CD8-positive, alpha-beta memory T cell (primary cell): Measurements from ENCODE around the gene THPO. TPM values are rescaled to one million over a fixed set of nuclear protein-coding genes. Genes with fewer than 3 reads are reported as not detected.
A peak's percentile ranks its signal among the peaks of the same experiment; 100 is the strongest.

Experiments
- CTCF ChIA-PET: fragments of 350-600 bp; sonication (Branson Sonifier 250); formaldehyde crosslinking; loops from one replicate; lab custom pipeline; 2021; ENCODE audit warnings: antibody characterized with exemption; lab: Charles Lee
- POLR2A ChIA-PET: fragments of 350-600 bp; sonication (Branson Sonifier 250); formaldehyde crosslinking; loops from one replicate; lab custom pipeline; 2021; ENCODE audit warnings: antibody characterized with exemption; lab: Charles Lee
- DNase-seq, 5 donors: peaks; one replicate each; pipeline versions ENCODE4 v3.0.0 to v3.0.0-alpha.2; 2020 to 2022; ENCODE audit warnings: mixed read lengths in 1 of 5
- H3K27ac ChIP-seq: one replicate; pipeline ENCODE4 v1.7.0; 2013; ENCODE audit warnings: low read depth, mild to moderate bottlenecking, low read length, moderate library complexity
- H3K27me3 ChIP-seq: 2 replicates; pipeline ENCODE4 v1.7.0; 2013; ENCODE audit warnings: low read length, mild to moderate bottlenecking; ENCODE audit not compliant: insufficient read depth, poor library complexity, severe bottlenecking
- H3K36me3 ChIP-seq: 2 replicates; pipeline ENCODE4 v1.7.0; 2013; ENCODE audit warnings: mild to moderate bottlenecking, low read length, moderate library complexity; ENCODE audit not compliant: insufficient read depth
- H3K4me1 ChIP-seq: 2 replicates; pipeline ENCODE4 v1.7.0; 2013; ENCODE audit warnings: mild to moderate bottlenecking, low read length, moderate library complexity; ENCODE audit not compliant: insufficient read depth
- H3K4me3 ChIP-seq: 2 replicates; pipeline ENCODE4 v1.7.0; 2013; ENCODE audit warnings: mild to moderate bottlenecking, low read length
- H3K9me3 ChIP-seq: 2 replicates; pipeline ENCODE4 v1.7.0; 2013; ENCODE audit warnings: mild to moderate bottlenecking, low read length
- H3K27ac Mint-ChIP-seq, 8 donors: one replicate each; pipeline ENCODE4 v1.8.0; 2020 to 2021; ENCODE audit warnings: mixed read lengths in 8 of 8, mild to moderate bottlenecking in 6 of 8, inconsistent platforms in 3 of 8, moderate library complexity in 3 of 8
- H3K27me3 Mint-ChIP-seq, 2 donors: one replicate each; pipeline ENCODE4 v1.8.0; 2020 to 2021; ENCODE audit warnings: mixed read lengths in 2 of 2, mild to moderate bottlenecking in 1 of 2, moderate library complexity in 1 of 2
- H3K36me3 Mint-ChIP-seq, 3 donors: one replicate each; pipeline ENCODE4 v1.8.0; 2020 to 2021; ENCODE audit warnings: mixed read lengths in 3 of 3, inconsistent platforms in 1 of 3, mild to moderate bottlenecking in 1 of 3
- H3K4me1 Mint-ChIP-seq, 3 donors: one replicate each; pipeline ENCODE4 v1.8.0; 2020 to 2021; ENCODE audit warnings: mixed read lengths in 3 of 3, inconsistent platforms in 1 of 3, mild to moderate bottlenecking in 1 of 3
- H3K4me3 Mint-ChIP-seq, 7 donors: one replicate each; pipeline ENCODE4 v1.8.0; 2020 to 2021; ENCODE audit warnings: mixed read lengths in 7 of 7, mild to moderate bottlenecking in 6 of 7, moderate library complexity in 4 of 7, inconsistent platforms in 2 of 7
- H3K9me3 Mint-ChIP-seq, 5 donors: one replicate each; pipeline ENCODE4 v1.8.0; 2020 to 2022; ENCODE audit warnings: mixed read lengths in 5 of 5, mild to moderate bottlenecking in 3 of 5, moderate library complexity in 2 of 5, inconsistent platforms in 1 of 5
- polyA plus RNA-seq: library from polyadenylated mRNA; unstranded; fragments of 300-500 nt; fragmentation: Illumina TruSeq; gene quantifications from one replicate; pipeline ENCODE4 v1.2.3, GENCODE V29; 2021
- total RNA-seq, 2 experiments: library from RNA; stranded (reverse); gene quantifications; one replicate each; pipeline ENCODE4 v1.2.3, GENCODE V29; 2021

The THPO gene
- total and polyA plus RNA-seq, 3 experiments from 2014 or later: not detected

DNA sequence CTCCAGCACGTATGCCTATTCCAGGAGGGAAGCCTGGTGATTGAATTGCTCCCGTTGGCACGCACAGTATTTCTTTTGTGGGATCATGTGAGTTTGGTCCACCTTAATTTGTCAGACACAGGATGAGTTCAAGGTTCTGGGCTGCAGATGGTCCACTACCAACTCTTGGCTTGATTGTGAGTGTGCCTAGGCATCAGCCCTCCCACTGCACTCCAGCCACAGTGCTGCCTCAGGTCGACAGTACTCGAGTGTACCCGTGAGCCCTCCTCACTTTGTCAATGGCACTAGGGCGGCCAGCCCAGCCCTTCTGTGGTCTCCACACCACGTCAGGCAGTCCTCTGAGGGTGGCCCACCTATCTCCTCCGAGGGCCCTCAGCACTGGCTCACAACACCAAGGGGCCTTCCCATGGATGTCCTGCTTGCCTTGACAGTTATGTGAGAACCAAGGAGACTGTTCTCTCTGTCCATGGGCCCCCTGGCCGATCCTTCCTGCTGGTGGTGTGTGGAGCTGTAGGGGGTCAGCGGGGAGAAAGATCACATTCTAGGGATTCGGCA, 32.0 kb upstream of the THPO start:
- no peak for DNase-seq
- H3K4me3 Mint-ChIP-seq: no peak overlapping the region
- Histone ChIP-seq H3K27me3 (no peaks in the 10 kb centered on the region), H3K4me3 (no peak overlapping the region), H3K9me3 (no peaks in the 10 kb centered on the region), H3K27ac (no peak overlapping the region), H3K36me3 (no peaks in the 10 kb centered on the region), H3K4me1 (no peaks in the 10 kb centered on the region)
- CTCF ChIA-PET: no interaction called here
- H3K9me3 Mint-ChIP-seq: no peaks in the 10 kb centered on the region
- peaks cover 7 to 8% of the 10 kb centered on the region in 2 donors for H3K27me3 Mint-ChIP-seq
- no peaks in the 10 kb centered on the region for H3K36me3 Mint-ChIP-seq
- H3K27ac Mint-ChIP-seq: no peak overlapping the region
- H3K4me1 Mint-ChIP-seq: no peaks in the 10 kb centered on the region
- POLR2A ChIA-PET: no interaction called here

DNA sequence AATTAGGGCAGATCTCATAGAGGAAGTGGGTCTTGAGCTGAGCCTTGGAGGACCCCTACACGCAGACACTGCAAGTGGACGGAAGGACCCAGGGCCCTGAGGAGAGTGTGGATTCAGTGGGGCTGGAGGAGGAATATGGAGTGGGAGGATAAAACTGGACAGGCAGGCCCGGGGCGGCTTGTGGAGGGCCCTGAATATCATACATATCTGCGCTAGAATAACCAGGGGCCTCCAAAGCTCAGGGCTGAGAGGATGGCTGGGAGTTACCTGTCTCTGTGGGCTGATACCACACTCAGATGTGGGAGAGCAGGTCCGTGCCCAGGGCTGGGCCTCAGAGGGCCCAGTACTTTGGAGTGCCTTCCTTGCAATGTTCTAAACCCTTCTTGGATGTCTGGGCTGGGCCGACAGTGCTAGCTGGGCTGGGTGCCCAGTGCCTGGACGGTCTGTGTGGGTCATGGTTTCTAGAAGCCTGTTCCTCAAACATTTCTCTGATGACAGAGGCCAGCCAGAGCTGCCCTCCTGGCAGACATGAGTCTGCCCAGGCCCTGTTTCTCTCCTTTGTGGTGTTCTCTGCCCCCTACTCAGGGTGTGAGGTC, 31.4 kb upstream of the THPO start:
- H3K9me3 ChIP-seq: no peaks in the 10 kb centered on the region
- DNase-seq: no peak
- Mint-ChIP-seq H3K9me3 (no peaks in the 10 kb centered on the region), H3K27me3 (peaks cover 7 to 8% of the 10 kb centered on the region in 2 donors), H3K27ac (no peak overlapping the region), H3K4me3 (no peak overlapping the region), H3K36me3 (no peaks in the 10 kb centered on the region), H3K4me1 (no peaks in the 10 kb centered on the region)
- H3K4me1 ChIP-seq: no peaks in the 10 kb centered on the region
- no peak overlapping the region for H3K4me3 ChIP-seq
- no peak overlapping the region for H3K27ac ChIP-seq
- no peaks in the 10 kb centered on the region for H3K36me3 ChIP-seq
- ChIA-PET POLR2A (no interaction called here), CTCF (no interaction called here)
- no peaks in the 10 kb centered on the region for H3K27me3 ChIP-seq

DNA sequence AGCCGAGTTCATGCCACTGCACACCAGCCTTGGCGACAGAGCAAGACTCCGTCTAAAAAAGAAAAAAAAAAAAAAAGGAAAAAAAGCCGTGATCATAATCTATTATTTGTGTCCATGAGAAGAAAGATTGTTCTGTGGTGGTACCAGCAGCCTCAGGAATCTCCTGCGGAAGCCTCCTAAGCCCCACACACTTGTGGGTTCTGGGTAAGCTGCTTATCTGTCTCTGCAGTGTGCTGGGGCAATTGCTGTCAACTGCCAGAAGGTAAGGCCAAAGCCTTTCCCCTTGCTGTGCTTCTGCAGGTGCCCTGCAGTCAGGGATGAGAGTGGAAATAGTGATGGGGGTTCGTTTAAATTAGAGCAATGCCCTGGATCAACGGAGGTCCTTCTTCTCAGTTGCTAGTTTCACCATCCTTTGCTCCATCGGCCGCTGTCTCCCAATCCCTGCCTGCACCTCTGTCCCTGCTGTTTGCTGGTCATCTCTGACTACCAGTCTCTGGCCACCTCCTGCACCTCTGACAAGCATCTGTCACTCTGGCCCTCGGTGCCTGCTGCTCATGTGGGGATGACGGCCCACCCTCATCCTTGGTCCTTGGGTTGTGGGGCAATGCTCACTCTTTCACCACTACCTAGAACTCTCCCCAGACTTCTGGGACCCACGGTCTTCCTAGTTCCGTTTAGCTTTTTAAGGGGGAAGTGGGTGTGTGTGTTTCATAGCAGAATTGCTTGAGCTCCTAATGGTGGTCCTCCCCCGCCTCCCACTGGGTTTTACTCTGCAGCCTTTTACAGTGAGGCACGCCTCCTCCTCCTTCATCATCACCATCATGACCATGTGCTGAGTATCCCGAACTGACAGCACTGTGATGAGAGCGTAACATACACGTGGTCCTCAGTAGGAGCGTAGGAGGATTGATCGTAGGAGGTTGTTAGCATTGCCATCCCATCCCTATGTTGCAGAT, 27.3 kb upstream of the THPO start:
- no peak overlapping the region for H3K27ac Mint-ChIP-seq
- Histone ChIP-seq H3K27me3 (no peaks in the 10 kb centered on the region), H3K4me1 (no peaks in the 10 kb centered on the region), H3K9me3 (no peaks in the 10 kb centered on the region), H3K27ac (no peak overlapping the region), H3K4me3 (no peak overlapping the region), H3K36me3 (no peaks in the 10 kb centered on the region)
- no peaks in the 10 kb centered on the region for H3K4me1 Mint-ChIP-seq
- no peaks in the 10 kb centered on the region for H3K9me3 Mint-ChIP-seq
- DNase-seq: no peak
- H3K27me3 Mint-ChIP-seq: peaks cover 13 to 28% of the 10 kb centered on the region in 2 donors
- ChIA-PET CTCF (no interaction called here), POLR2A (interaction anchor here (0.7 kb wide), 1 partner anchor 126 kb away, joined by 6 read pairs; no protein-coding TSS in a partner anchor)
- H3K36me3 Mint-ChIP-seq: no peaks in the 10 kb centered on the region
- H3K4me3 Mint-ChIP-seq: no peak overlapping the region

DNA sequence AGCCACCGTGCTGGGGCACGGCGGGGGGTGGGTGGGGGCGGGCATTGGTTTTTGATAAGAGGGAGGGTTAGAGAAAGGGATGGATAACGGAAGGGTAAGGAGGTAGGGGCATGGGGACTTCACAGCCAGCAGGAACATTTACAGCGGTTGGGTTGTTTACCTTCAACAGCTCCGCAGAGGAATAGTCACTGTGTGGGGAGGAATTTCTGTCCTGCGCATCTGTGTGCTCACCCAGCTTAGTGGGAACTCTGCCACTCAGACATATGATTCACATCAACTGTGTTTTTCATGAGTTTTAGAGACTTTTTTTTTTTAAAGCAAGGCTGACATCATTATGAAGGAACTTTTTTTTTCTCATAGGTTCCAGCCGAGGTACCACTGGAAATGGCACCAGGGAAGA, 21.4 kb upstream of the THPO start:
- no peak for DNase-seq
- ChIA-PET CTCF (no interaction called here), POLR2A (no interaction called here)
- H3K9me3 ChIP-seq: no peaks in the 10 kb centered on the region
- no peaks in the 10 kb centered on the region for H3K4me1 ChIP-seq
- H3K36me3 Mint-ChIP-seq: no peaks in the 10 kb centered on the region
- H3K27ac Mint-ChIP-seq: no peak overlapping the region
- no peaks in the 10 kb centered on the region for H3K4me1 Mint-ChIP-seq
- H3K27ac ChIP-seq: no peak overlapping the region
- no peaks in the 10 kb centered on the region for H3K9me3 Mint-ChIP-seq
- H3K36me3 ChIP-seq: no peaks in the 10 kb centered on the region
- no peak overlapping the region for H3K4me3 ChIP-seq
- no peak overlapping the region for H3K4me3 Mint-ChIP-seq
- H3K27me3 Mint-ChIP-seq: peaks cover 27 to 42% of the 10 kb centered on the region in 2 donors
- no peaks in the 10 kb centered on the region for H3K27me3 ChIP-seq

DNA sequence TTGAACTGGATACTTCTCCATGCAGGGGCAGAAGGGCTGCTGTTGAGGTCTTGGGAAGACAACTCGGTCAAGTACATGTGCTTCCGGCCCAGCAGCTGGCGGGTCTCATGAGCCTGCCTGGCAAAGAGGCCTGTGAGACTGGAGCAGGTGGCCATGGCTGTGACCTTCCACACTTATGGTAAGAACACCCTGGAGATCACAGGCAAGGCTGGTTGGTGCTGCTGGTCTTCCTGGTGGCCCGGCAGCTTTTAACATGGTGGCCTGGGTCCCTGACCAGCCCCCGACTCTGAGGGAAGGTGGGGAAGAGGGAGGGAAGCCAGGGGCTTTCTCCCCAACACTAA, 17.3 kb upstream of the THPO start:
- POLR2A ChIA-PET: no interaction called here
- peak overlapping the region in 1 of 8 donors; percentile 58 for H3K27ac Mint-ChIP-seq
- CTCF ChIA-PET: no interaction called here

DNA sequence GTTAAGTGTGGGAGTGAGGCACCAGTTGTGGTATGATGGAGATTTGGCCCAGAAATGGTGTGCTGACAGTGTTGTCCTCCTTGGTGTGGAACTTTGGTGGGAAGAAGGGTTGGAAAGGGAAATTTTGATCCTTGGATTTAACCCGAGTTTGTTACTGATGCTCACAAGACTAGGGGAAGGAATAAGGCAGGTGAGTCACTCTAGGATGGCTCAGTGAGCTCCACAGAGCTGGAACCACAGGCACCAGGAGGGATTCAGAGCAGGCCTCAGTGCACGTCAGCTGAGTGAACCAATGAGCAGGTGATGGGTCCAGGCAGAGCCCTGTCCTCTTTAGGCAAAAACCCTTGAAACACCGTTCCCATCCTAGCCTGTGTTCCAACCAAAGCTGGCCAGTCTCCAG, 13.3 kb upstream of the THPO start:
- Mint-ChIP-seq H3K4me3 (no peak overlapping the region), H3K27me3 (peaks cover 17 to 25% of the 10 kb centered on the region in 2 donors), H3K36me3 (no peaks in the 10 kb centered on the region), H3K4me1 (no peaks in the 10 kb centered on the region), H3K9me3 (no peaks in the 10 kb centered on the region), H3K27ac (no peak overlapping the region)
- no peaks in the 10 kb centered on the region for H3K36me3 ChIP-seq
- POLR2A ChIA-PET: no interaction called here
- H3K4me3 ChIP-seq: no peak overlapping the region
- H3K9me3 ChIP-seq: no peaks in the 10 kb centered on the region
- no peaks in the 10 kb centered on the region for H3K4me1 ChIP-seq
- DNase-seq: no peak
- no peak overlapping the region for H3K27ac ChIP-seq
- CTCF ChIA-PET: interaction anchor here (2.0 kb wide), 1 partner anchor 20 kb away, joined by 5 read pairs; no protein-coding TSS in a partner anchor
- no peaks in the 10 kb centered on the region for H3K27me3 ChIP-seq

More for the DNA sequence above, 17.3 kb upstream of the THPO start:
- Histone ChIP-seq H3K27me3 (no peaks in the 10 kb centered on the region), H3K27ac (no peak overlapping the region), H3K9me3 (no peaks in the 10 kb centered on the region), H3K4me1 (no peaks in the 10 kb centered on the region), H3K4me3 (no peak overlapping the region), H3K36me3 (no peaks in the 10 kb centered on the region)
- Mint-ChIP-seq H3K9me3 (no peaks in the 10 kb centered on the region), H3K27me3 (peaks cover 27 to 34% of the 10 kb centered on the region in 2 donors), H3K36me3 (no peaks in the 10 kb centered on the region), H3K4me1 (no peaks in the 10 kb centered on the region), H3K4me3 (no peak overlapping the region)
- DNase-seq: peak in 1 of 5 donors; percentile 21

DNA sequence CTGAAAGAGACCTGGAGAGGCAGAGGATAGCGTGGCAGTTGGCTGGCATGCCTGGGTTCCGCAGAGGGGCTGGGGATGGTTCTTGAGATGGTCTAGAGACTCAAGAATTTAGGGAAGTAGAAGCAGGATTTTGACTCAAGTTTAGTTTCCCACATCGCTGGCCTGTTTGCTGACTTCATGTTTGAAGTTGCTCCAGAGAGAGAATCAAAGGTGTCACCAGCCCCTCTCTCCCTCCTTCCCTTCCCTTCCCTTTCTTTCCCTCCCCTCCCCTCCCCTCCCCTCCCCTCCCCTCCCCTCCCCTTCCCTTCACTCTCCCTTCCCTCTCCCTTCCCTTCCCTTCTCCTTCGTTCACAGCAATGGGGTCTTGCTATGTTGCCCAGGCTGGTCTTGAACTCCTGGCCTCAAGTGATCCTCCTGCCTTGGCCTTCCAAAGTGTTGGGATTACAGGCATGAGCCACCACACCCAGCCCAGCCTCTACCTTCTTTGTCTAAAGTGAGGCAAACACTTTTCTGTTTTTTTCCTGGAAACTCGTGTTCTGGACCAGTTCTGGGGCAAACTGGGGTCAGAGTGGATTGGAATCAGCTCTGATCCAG, 12.0 kb upstream of the THPO start:
- no peaks in the 10 kb centered on the region for H3K4me1 ChIP-seq
- POLR2A ChIA-PET: no interaction called here
- no peaks in the 10 kb centered on the region for H3K36me3 ChIP-seq
- CTCF ChIA-PET: interaction anchor here (2.0 kb wide), 1 partner anchor 18 kb away, joined by 5 read pairs; no protein-coding TSS in a partner anchor
- H3K27me3 ChIP-seq: no peaks in the 10 kb centered on the region
- peaks cover 17 to 34% of the 10 kb centered on the region in 2 donors for H3K27me3 Mint-ChIP-seq
- no peak for DNase-seq
- no peaks in the 10 kb centered on the region for H3K9me3 ChIP-seq
- H3K4me3 Mint-ChIP-seq: no peak overlapping the region
- H3K27ac ChIP-seq: no peak overlapping the region
- no peak overlapping the region for H3K4me3 ChIP-seq
- H3K36me3 Mint-ChIP-seq: no peaks in the 10 kb centered on the region
- H3K27ac Mint-ChIP-seq: no peak overlapping the region
- H3K9me3 Mint-ChIP-seq: no peaks in the 10 kb centered on the region
- no peaks in the 10 kb centered on the region for H3K4me1 Mint-ChIP-seq

DNA sequence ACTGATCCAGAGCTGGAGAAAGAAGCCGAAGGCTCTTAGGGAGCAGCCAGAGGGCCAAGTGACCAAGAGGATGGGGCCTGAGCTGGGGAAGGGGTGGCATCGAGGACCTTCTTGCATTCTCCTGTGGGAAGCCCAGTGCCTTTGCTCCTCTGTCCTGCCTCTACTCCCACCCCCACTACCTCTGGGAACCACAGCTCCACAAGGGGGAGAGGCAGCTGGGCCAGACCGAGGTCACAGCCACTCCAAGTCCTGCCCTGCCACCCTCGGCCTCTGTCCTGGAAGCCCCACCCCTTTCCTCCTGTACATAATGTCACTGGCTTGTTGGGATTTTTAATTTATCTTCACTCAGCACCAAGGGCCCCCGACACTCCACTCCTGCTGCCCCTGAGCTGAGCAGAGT, 11.4 kb upstream of the THPO start:
- Histone ChIP-seq H3K9me3 (no peaks in the 10 kb centered on the region), H3K27me3 (no peaks in the 10 kb centered on the region), H3K4me1 (no peaks in the 10 kb centered on the region), H3K4me3 (no peak overlapping the region), H3K27ac (no peak overlapping the region), H3K36me3 (no peaks in the 10 kb centered on the region)
- ChIA-PET POLR2A (no interaction called here), CTCF (interaction anchor here (2.0 kb wide), 1 partner anchor 18 kb away, joined by 5 read pairs; no protein-coding TSS in a partner anchor)
- Mint-ChIP-seq H3K36me3 (no peaks in the 10 kb centered on the region), H3K27ac (no peak overlapping the region), H3K4me1 (no peaks in the 10 kb centered on the region), H3K4me3 (no peak overlapping the region), H3K9me3 (no peaks in the 10 kb centered on the region), H3K27me3 (peaks cover 17 to 40% of the 10 kb centered on the region in 2 donors)
- DNase-seq: no peak
